Ovary (tissue), 9 donors: ENCODE data around the gene UBAP1L. TPM values are rescaled to one million over a fixed set of nuclear protein-coding genes. Genes with fewer than 3 reads are reported as not detected.

Experiments used
- DNase-seq, 5 donors: peaks; one replicate each; pipeline ENCODE4 v3.0.0-alpha.2; 2019 to 2020
- H3K27ac ChIP-seq, 2 donors: fragments of 200-600 bp; one replicate each; pipeline versions ENCODE4 v1.5.1 to v1.8.0; 2019 to 2022
- H3K27me3 ChIP-seq: fragments of 200-600 bp; one replicate; pipeline ENCODE4 v1.8.0; 2022
- H3K36me3 ChIP-seq: fragments of 200-600 bp; sonication (generic); one replicate; pipeline ENCODE4 v1.5.1; 2019
- H3K4me1 ChIP-seq: one replicate; pipeline ENCODE4 v1.8.1; 2013; ENCODE audit warnings: mild to moderate bottlenecking, moderate library complexity; ENCODE audit not compliant: insufficient read depth
- H3K4me3 ChIP-seq: fragments of 200-600 bp; sonication (generic); one replicate; pipeline ENCODE4 v1.5.1; 2017
- H3K9me3 ChIP-seq, 2 donors: fragments of 200-600 bp in 1 of 2; sonication (generic) in 1 of 2; one replicate each; pipeline versions ENCODE4 v1.5.1 to v1.8.1; 2013 to 2019; ENCODE audit warnings: mild to moderate bottlenecking in 1 of 2, moderate library complexity in 1 of 2
- CTCF ChIP-seq, 3 donors: fragments of 450-650 bp in 2 of 3; fragments of 200-600 bp in 1 of 3; IDR thresholded peaks; one replicate each; pipeline versions ENCODE4 v1.5.1 to v1.8.0; 2016 to 2022; ENCODE audit warnings: antibody characterized with exemption in 3 of 3, mild to moderate bottlenecking in 1 of 3
- EP300 ChIP-seq: sonication (generic); formaldehyde crosslinking; IDR thresholded peaks from one replicate; pipeline ENCODE4 v1.6.1; 2017; ENCODE audit warnings: antibody characterized with exemption
- POLR2A ChIP-seq: fragments of 450-650 bp; IDR thresholded peaks from one replicate; pipeline ENCODE4 v1.6.1; 2017; ENCODE audit warnings: antibody characterized with exemption, mild to moderate bottlenecking, moderate library complexity
- WGBS, 3 donors: extraction: QIAGEN DNeasy Blood & Tissue Kit in 1 of 3; methylation state at CpG; one replicate each; pipeline versions ENCODE4 v1.1.5 to v1.1.7; 2013 to 2017; 5-methylcytosine and 5-hydroxymethylcytosine counted together
- intact Hi-C, 4 donors: fragments of 100-400 bp; cut with DNase I; formaldehyde crosslinking; loops; one replicate each; pipeline versions ENCODE4 v1.11.0 to v1.15.1; 2022 to 2023
- polyA plus RNA-seq, 2 donors: library from polyadenylated mRNA; stranded (reverse); fragments of 200-250 nt in 1 of 2; fragments of 350-450 nt in 1 of 2; fragmentation: Illumina TruSeq in 1 of 2; extraction: RNeasy Lipid Tissue Mini Kit (QIAGEN cat#74804) in 1 of 2; gene quantifications; one replicate each; pipeline ENCODE4 v1.2.3, GENCODE V29; 2013 to 2014
- total RNA-seq, 7 donors: library from RNA; depleted of rRNA in 2 of 7; stranded (reverse); fragments of >200 nt in 2 of 7; fragmentation: NEBNext Ultra II Directional in 3 of 7; extraction: Animal tissue kit (Norgen Biotek cat#: 25700) in 3 of 7; gene quantifications; one replicate each; pipeline versions ENCODE4 v1.1.0 to v1.2.4, GENCODE V29; 2016 to 2023
- donor health status: DM: no; HTN: no; CAD: no; lungs with moderate emphysema.
- donor health status: DM: no; HTN: no; CAD: no.
- donor health status: Bipolar disorder and iron deficiency.
- donor health status: DM: yes; HTN: yes; CAD: no.
- donor health status: DM: no; HTN: no; CAD: no.
- donor health status: DM: yes; HTN: yes; CAD: no.

UBAP1L gene
- total and polyA plus RNA-seq, 9 donors, result 2.5 to 9.9 (median 6.5) TPM

GRCh38 chr15:65097651-65098263 lies 17.2 kb downstream of the UBAP1L start:
- Histone ChIP-seq H3K27ac (no peak overlapping the region), H3K4me1 (no peaks in the 10 kb centered on the region), H3K27me3 (no peaks in the 10 kb centered on the region), H3K9me3 (no peaks in the 10 kb centered on the region), H3K4me3 (no peak overlapping the region), H3K36me3 (no peaks in the 10 kb centered on the region)
- intact Hi-C loops, result no loop called here
- no peak for DNase-seq
- WGBS, 3 donors, result 94 to 99% (median 96%) methylated on average over 7 of the region's 7 CpGs
- TF ChIP-seq EP300 (no peak), CTCF (IDR thresholded peaks at IDR 0.05) (no peak), POLR2A (no peak)

- DNase-seq, result no peak
- Histone ChIP-seq H3K27ac (no peak overlapping the region), H3K9me3 (no peaks in the 10 kb centered on the region), H3K4me3 (no peak overlapping the region), H3K36me3 (no peaks in the 10 kb centered on the region), H3K27me3 (no peaks in the 10 kb centered on the region), H3K4me1 (no peaks in the 10 kb centered on the region)
- TF ChIP-seq POLR2A (no peak), EP300 (no peak), CTCF (IDR thresholded peaks at IDR 0.05) (no peak)
- intact Hi-C loops, result no loop called here
- WGBS, 3 donors, result 78 to 87% (median 81%) methylated on average over 6 of the region's 6 CpGs
These were observed 18.3 kb downstream of the UBAP1L start for GRCh38 chr15:65096481-65097385.

GRCh38 chr15:65095747-65096104 lies 19.3 kb downstream of the UBAP1L start:
- 75 to 80% (median 76%) methylated on average over 6 of the region's 6 CpGs for WGBS, 3 donors
- no peaks in the 10 kb centered on the region for H3K27me3 ChIP-seq
- intact Hi-C loops, result no loop called here
- H3K9me3 ChIP-seq, result no peaks in the 10 kb centered on the region
- no peaks in the 10 kb centered on the region for H3K4me1 ChIP-seq
- H3K4me3 ChIP-seq, result no peak overlapping the region
- no peak for TF ChIP-seq POLR2A
- no peaks in the 10 kb centered on the region for H3K36me3 ChIP-seq
- H3K27ac ChIP-seq, result no peak overlapping the region
- no peak for DNase-seq

- no peaks in the 10 kb centered on the region for H3K9me3 ChIP-seq
- no peaks in the 10 kb centered on the region for H3K4me1 ChIP-seq
- no peaks in the 10 kb centered on the region for H3K27me3 ChIP-seq
- H3K4me3 ChIP-seq, result no peak overlapping the region
- 54 to 60% (median 57%) methylated on average over 5 of the region's 5 CpGs for WGBS, 3 donors
- TF ChIP-seq CTCF (IDR thresholded peaks at IDR 0.05), result no peak
- TF ChIP-seq EP300, result no peak
- TF ChIP-seq POLR2A, result no peak
- no peaks in the 10 kb centered on the region for H3K36me3 ChIP-seq
- H3K27ac ChIP-seq, result no peak overlapping the region
- intact Hi-C loops, result no loop called here
- peak in 1 of 5 donors; percentile 49 for DNase-seq
These were observed 19.8 kb downstream of the UBAP1L start for GRCh38 chr15:65095011-65095746.
